ENCODE results near the gene ATP1A1. TPM values are rescaled to one million over a fixed set of nuclear protein-coding genes. Genes with fewer than 3 reads are reported as not detected.

The ATP1A1 gene
- total RNA-seq, 4 donors from 2014 or later: 103 to 257 (median 204) TPM

DNA sequence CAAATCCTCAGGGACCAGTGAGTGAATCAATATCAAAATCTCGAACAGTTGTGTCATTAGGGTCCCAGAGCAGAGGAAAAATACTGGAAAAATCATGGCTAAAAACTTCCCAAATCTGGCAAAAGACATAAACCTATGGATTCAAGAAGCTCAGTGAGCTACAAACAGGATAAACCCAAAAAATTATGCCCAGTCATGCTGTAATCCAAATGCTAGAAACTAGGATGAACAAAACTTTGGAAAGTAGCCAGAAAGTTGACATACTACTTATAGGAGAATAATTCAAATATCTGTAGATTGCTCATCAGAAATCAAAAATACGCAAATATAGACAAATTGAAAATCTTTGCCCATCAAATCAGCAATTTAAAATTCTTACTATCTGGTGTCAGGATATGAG is 34.6 kb upstream of the ATP1A1 start:
- no peaks in the 10 kb centered on the region for H3K4me1 ChIP-seq
- no peaks in the 10 kb centered on the region for H3K9me3 ChIP-seq
- H3K36me3 ChIP-seq: no peaks in the 10 kb centered on the region
- intact Hi-C loops (cut with DNase I; ENCODE audit: low total_unique reads) (no loop called here), in situ Hi-C loops (cut with MboI; ENCODE audit: low sequenced_read_pairs in 4 of 4) (no loop called here)
- H3K4me3 ChIP-seq: no peak overlapping the region
- H3K27ac ChIP-seq: no peak overlapping the region
- no peaks in the 10 kb centered on the region for H3K27me3 ChIP-seq
- TF ChIP-seq, protein P1, sequence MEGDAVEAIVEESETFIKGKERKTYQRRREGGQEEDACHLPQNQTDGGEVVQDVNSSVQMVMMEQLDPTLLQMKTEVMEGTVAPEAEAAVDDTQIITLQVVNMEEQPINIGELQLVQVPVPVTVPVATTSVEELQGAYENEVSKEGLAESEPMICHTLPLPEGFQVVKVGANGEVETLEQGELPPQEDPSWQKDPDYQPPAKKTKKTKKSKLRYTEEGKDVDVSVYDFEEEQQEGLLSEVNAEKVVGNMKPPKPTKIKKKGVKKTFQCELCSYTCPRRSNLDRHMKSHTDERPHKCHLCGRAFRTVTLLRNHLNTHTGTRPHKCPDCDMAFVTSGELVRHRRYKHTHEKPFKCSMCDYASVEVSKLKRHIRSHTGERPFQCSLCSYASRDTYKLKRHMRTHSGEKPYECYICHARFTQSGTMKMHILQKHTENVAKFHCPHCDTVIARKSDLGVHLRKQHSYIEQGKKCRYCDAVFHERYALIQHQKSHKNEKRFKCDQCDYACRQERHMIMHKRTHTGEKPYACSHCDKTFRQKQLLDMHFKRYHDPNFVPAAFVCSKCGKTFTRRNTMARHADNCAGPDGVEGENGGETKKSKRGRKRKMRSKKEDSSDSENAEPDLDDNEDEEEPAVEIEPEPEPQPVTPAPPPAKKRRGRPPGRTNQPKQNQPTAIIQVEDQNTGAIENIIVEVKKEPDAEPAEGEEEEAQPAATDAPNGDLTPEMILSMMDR (IDR thresholded peaks at IDR 0.05 in 4 of 5, conservative IDR thresholded peaks at IDR 0.05 in 1 of 5): no peak
- no peak for TF ChIP-seq POLR2A (IDR thresholded peaks at IDR 0.05)
- ATAC-seq (no peak), DNase-seq (no peak)

- TF ChIP-seq, protein P1 (IDR thresholded peaks at IDR 0.05 in 4 of 5, conservative IDR thresholded peaks at IDR 0.05 in 1 of 5): no peak
- Histone ChIP-seq H3K27me3 (no peaks in the 10 kb centered on the region), H3K4me1 (no peaks in the 10 kb centered on the region), H3K4me3 (no peak overlapping the region), H3K9me3 (no peaks in the 10 kb centered on the region), H3K27ac (no peak overlapping the region), H3K36me3 (no peaks in the 10 kb centered on the region)
- ATAC-seq (no peak), DNase-seq (no peak)
- intact Hi-C loops (cut with DNase I; ENCODE audit: low total_unique reads): no loop called here
- in situ Hi-C loops (cut with MboI; ENCODE audit: low sequenced_read_pairs in 4 of 4): no loop called here
Measured at GRCh38 chr1:116340506-116341231, 32.4 kb upstream of the ATP1A1 start.

DNA sequence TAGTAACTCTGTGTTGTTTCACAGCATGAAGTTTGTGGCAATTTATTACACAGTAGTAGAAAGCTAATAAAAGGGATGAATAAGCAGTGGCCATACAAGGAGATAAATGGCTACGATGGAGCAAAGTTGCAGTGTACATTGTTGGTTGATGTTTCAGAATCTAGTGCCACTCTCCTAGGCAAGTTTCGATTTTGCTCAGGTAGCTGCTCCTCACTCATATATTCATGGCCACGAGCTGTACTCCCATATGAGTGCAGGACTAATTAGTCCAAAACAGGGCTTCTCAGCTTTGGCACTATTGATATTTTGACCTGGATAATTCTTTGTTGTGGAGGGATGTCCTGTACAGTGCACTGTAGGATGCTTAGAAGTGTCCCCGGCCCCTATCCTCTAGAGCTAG is 30.0 kb upstream of the ATP1A1 start:
- no peaks in the 10 kb centered on the region for H3K27me3 ChIP-seq
- intact Hi-C loops (cut with DNase I; ENCODE audit: low total_unique reads) (no loop called here), in situ Hi-C loops (cut with MboI; ENCODE audit: low sequenced_read_pairs in 4 of 4) (no loop called here)
- H3K27ac ChIP-seq: no peak overlapping the region
- H3K36me3 ChIP-seq: no peaks in the 10 kb centered on the region
- H3K4me3 ChIP-seq: no peak overlapping the region
- ATAC-seq (no peak), DNase-seq (no peak)
- H3K9me3 ChIP-seq: no peaks in the 10 kb centered on the region
- H3K4me1 ChIP-seq: peaks cover 11 to 13% of the 10 kb centered on the region in 2 donors
- TF ChIP-seq, protein P1 (IDR thresholded peaks at IDR 0.05 in 4 of 5, conservative IDR thresholded peaks at IDR 0.05 in 1 of 5): no peak
- no peak for TF ChIP-seq POLR2A (IDR thresholded peaks at IDR 0.05)

- no peaks in the 10 kb centered on the region for H3K36me3 ChIP-seq
- in situ Hi-C loops (cut with MboI; ENCODE audit: low sequenced_read_pairs in 4 of 4): no loop called here
- TF ChIP-seq, protein P1 (IDR thresholded peaks at IDR 0.05 in 4 of 5, conservative IDR thresholded peaks at IDR 0.05 in 1 of 5): no peak
- no peak for TF ChIP-seq POLR2A (IDR thresholded peaks at IDR 0.05)
- intact Hi-C loops (cut with DNase I; ENCODE audit: low total_unique reads): no loop called here
- no peak overlapping the region for H3K4me3 ChIP-seq
- DNase-seq (no peak), ATAC-seq (no peak)
- H3K27me3 ChIP-seq: no peaks in the 10 kb centered on the region
- H3K9me3 ChIP-seq: no peaks in the 10 kb centered on the region
- no peak overlapping the region for H3K27ac ChIP-seq
- peaks cover 18% of the 10 kb centered on the region in 2 donors for H3K4me1 ChIP-seq
Measured at GRCh38 chr1:116345011-116345410, 28.0 kb upstream of the ATP1A1 start.

DNA sequence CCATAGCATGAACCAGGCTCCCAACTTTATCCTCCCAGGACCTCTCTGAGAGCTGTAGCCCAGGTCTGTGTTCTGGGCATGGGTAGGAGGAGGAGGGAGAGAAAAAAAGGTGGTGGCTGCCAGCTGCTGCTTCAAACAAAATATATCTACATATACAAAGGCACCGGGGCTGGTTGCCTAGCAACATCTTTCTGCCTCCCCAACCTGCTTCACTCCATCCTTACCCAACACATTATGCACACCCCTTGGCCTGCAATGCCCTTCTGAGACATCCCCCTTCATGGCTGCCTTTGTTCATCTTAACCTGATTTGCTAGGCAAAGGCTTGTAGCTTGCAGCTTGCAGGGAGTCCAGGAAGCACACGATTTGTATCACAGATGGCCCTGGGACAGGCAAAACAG is 27.2 kb upstream of the ATP1A1 start:
- H3K9me3 ChIP-seq: no peaks in the 10 kb centered on the region
- DNase-seq (no peak), ATAC-seq (no peak)
- H3K27me3 ChIP-seq: no peaks in the 10 kb centered on the region
- no peaks in the 10 kb centered on the region for H3K36me3 ChIP-seq
- peaks cover 18% of the 10 kb centered on the region in 2 donors for H3K4me1 ChIP-seq
- intact Hi-C loops (cut with DNase I; ENCODE audit: low total_unique reads): no loop called here
- H3K27ac ChIP-seq: no peak overlapping the region
- TF ChIP-seq, protein P1 (IDR thresholded peaks at IDR 0.05 in 4 of 5, conservative IDR thresholded peaks at IDR 0.05 in 1 of 5): no peak
- TF ChIP-seq POLR2A (IDR thresholded peaks at IDR 0.05): no peak
- in situ Hi-C loops (cut with MboI; ENCODE audit: low sequenced_read_pairs in 4 of 4): no loop called here
- no peak overlapping the region for H3K4me3 ChIP-seq

Measured in gastrocnemius medialis (tissue), 4 donors.